Astrocyte of the spinal cord (primary cell): ENCODE data around the gene ZNF132.

Source experiments
- DNase-seq: peaks from one replicate; pipeline ENCODE4 v3.0.0; 2011; ENCODE audit warnings: low read depth, low spot score
- H3K4me3 ChIP-seq: 2 replicates; pipeline ENCODE4 v1.5.1; 2011; ENCODE audit warnings: low read depth, mild to moderate bottlenecking, low read length, moderate library complexity
- in situ Hi-C: cut with HindIII; loops from 2 replicates; pipeline ENCODE4 v1.10.0; 2017; ENCODE audit warnings: low sequenced_read_pairs
- TF ChIP-seq, protein P1 (sequence below): IDR thresholded peaks from 2 replicates; pipeline ENCODE4 v1.5.1; 2012; ENCODE audit warnings: low read depth, mild to moderate bottlenecking, low read length, inconsistent platforms

The ZNF132 gene

DNA sequence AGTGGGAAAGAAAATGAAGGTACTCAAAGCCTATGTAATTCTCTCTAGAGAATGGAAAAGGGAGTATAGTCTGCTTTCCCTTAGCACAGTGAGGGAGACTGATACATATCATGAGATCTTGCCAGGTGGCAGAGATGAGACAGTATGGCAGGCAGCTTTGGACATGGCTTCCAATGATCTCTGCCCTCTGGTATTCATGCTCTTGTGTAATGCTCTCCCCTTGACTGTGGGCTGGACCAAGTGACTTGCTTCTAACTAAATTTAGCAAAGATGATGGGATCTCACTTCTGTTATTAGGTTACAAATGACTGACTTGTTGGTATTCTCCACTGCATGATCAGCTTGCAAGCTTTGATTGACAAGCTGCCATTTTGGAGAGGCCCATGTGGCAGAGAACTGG, 10.2 kb downstream of the ZNF132 start:
- no peak for DNase-seq
- no peak overlapping the region for H3K4me3 ChIP-seq
- in situ Hi-C loops = no loop called here
- TF ChIP-seq, protein P1, sequence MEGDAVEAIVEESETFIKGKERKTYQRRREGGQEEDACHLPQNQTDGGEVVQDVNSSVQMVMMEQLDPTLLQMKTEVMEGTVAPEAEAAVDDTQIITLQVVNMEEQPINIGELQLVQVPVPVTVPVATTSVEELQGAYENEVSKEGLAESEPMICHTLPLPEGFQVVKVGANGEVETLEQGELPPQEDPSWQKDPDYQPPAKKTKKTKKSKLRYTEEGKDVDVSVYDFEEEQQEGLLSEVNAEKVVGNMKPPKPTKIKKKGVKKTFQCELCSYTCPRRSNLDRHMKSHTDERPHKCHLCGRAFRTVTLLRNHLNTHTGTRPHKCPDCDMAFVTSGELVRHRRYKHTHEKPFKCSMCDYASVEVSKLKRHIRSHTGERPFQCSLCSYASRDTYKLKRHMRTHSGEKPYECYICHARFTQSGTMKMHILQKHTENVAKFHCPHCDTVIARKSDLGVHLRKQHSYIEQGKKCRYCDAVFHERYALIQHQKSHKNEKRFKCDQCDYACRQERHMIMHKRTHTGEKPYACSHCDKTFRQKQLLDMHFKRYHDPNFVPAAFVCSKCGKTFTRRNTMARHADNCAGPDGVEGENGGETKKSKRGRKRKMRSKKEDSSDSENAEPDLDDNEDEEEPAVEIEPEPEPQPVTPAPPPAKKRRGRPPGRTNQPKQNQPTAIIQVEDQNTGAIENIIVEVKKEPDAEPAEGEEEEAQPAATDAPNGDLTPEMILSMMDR = no peak

DNA sequence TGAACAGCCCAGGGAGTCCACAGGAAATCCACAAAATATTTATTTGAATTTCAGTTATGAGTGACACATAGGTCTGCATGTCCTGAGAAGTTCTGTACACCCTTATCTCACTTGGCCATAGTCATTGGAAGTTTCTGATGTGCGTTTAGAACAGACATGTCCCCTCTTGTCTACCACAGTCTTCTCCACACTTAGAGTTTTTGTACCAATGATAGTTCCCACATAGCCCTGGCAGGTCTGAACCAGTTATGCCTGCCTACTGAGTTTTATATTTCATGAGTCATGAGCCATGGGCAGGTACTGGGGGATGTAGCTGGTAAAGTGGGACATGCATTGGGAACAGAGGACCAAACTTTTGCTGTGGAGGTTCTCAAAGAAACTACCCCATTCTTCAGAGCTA, 11.3 kb downstream of the ZNF132 start:
- TF ChIP-seq, protein P1 = no peak
- in situ Hi-C loops = no loop called here
- H3K4me3 ChIP-seq = no peak overlapping the region
- no peak for DNase-seq

DNA sequence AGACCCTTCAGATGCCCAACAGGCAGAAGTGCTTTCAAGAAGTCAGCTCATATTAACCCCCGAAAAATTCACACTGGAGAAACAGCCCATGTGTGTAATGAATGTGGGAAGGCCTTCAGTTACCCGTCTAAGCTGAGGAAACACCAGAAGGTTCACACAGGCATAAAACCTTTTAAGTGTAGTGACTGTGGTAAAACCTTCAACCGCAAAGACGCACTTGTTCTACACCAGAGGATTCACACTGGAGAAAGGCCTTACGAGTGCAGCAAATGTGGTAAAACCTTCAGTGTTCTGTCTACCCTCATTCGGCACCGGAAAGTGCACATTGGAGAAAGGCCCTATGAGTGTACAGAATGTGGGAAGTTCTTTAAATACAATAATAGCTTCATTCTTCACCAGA, 22.9 kb downstream of the ZNF132 start:
- no peak overlapping the region for H3K4me3 ChIP-seq
- in situ Hi-C loops = no loop called here
- TF ChIP-seq, protein P1 = no peak
- no peak for DNase-seq

DNA sequence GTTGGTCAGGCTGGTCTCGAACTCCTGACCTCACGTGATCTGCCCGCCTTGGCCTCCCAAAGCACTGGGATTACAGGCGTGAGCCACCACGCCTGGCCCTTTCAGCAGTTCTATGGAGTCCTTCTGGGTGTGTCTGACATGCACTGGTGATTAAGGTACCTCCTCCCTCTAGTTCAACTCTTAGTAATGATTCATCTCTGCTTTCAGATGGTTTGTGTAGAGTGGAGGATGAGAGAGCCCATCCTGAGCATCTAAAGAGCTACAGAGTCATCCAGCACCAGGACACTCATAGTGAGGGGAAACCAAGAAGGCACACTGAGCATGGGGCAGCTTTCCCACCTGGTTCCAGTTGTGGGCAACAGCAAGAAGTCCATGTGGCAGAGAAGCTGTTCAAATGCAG, 23.3 kb downstream of the ZNF132 start:
- TF ChIP-seq, protein P1 = no peak
- in situ Hi-C loops = no loop called here
- no peak for DNase-seq
- H3K4me3 ChIP-seq = no peak overlapping the region

DNA sequence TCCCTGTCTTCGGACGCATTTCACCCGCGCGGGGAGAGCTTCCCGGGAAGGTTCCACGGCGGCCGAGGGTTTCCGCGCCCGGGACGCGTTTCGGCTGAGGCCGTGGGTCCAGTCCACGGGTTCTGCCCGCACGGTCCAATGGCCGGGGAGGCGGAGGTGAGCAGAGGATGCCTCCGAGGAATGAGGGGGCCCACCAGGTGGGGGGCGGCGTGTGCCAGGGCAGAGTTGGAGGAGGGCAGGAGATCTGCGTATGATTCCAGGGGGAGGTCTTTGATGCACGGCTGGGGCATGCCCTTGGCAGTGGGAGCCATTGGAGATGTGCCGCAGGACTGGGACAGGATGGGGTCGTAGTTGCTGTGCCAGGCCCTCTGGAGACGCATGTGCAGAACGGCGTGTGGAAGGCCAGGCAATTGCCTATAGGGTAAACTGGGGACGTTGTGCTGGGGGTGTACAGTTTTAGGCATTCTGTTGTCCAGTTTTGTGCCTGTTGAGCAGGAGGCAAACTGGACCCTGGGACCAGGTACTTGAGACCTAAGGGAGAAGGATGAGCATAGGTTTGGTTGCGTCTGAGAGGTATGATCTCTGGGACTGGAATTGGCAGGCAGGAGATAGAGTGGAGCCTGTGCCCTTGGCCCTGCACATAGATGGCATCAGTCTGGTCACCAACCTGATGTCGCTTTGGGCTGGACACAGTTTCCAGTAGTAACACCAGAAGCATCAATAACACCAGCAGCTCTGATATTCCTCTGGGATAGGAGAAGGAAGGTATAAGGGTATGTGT, 30.8 kb downstream of the ZNF132 start:
- H3K4me3 ChIP-seq = peak overlapping the region; percentile 89
- in situ Hi-C loops = no loop called here
- TF ChIP-seq, protein P1 = no peak
- no peak for DNase-seq

DNA sequence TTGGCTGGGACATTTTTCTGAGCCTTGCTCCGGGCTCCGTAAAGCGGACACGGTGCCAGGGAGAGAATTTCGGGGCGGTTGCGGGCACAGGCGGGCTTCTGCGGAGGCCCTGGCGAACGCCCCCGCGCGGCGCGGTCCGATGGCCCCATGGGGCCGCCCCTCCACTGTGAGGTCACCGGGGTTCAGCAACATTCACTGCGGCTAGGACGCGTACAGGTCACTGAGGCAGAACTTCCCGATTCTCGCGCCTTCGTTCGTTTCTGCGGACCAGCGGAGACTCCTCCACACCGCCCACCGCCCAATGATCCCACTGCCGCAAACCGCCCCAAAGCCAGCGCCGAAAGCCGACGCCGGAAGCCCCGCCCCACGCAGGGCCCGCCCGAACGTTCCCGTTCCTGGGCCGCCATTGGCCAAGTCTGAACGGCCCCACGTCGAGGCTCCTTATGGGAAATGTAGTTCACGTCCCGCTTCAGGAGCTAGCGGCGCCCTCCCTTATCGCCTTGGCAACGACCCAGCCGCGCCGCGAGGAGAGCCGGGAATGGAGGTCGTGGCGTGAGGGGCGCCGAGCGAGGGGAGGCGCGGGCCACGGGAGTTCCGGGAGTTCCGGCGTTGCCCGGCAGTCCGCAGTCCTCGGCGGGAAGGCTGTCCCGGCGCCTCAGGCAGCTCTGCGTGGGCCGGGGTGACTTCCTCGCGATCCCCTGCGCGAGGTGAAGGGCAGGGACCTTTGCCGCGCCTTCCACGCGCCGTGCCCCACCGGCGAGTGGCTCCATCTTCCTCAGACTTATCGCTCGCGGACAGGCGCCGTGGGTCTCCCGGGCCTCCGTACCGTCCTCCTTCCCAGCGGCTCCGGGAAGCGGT, 31.6 kb downstream of the ZNF132 start, which contains the start of gene ZNF584:
Gene ZNF584, plus strand, starts transcription at position 498 of the 858 bp plus-strand sequence. CDS start 499 bp downstream, outside the sequence.
- TF ChIP-seq, protein P1 = peak; percentile 23
- in situ Hi-C loops = no loop called here
- peak within 1 kb of the TSS; percentile 89 for H3K4me3 ChIP-seq
- peak; percentile 95 for DNase-seq
